Measurements from ENCODE around the gene CYP2D6.

DNA sequence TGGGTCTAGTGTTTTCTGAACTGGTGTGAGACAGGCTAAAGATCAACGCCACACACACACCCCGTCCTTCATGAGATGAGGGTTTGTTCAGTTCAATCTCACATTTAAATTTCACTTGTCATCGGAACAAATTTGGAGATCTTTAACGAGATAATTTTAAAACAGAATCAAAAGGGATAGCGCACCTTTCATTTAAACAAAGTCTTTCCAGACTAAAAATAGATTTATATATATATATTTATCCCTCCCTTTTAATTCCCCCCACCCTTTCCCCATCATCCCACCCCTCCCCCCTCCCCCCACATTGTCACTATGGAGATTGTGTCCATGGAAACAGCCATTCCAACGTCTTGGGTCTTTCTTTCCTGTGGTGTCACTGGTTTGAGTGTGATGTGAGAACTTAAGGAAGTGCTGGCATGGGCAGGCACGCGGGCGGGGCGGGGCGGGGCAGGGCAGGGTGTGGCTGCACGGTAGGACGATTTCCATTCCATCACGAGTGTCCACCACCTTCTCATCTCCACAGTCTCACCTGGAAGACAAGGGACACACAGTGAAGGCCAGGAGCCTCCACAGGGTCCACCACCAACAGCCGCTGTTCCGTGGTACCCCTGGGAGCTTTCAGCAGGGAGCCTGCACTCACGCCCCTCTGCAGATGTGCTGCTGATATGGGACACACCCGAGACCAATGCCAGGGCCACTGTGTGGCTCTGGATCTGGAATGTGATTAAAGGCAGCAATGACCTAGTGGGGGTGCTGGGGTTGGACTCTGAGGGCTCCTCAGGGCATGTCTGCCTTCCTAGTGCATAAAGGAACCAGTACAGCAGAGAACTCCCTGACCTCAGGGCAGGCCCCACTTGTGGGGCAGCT is 30.5 kb upstream of the CYP2D6 start:
- TF ChIP-seq, protein P1, sequence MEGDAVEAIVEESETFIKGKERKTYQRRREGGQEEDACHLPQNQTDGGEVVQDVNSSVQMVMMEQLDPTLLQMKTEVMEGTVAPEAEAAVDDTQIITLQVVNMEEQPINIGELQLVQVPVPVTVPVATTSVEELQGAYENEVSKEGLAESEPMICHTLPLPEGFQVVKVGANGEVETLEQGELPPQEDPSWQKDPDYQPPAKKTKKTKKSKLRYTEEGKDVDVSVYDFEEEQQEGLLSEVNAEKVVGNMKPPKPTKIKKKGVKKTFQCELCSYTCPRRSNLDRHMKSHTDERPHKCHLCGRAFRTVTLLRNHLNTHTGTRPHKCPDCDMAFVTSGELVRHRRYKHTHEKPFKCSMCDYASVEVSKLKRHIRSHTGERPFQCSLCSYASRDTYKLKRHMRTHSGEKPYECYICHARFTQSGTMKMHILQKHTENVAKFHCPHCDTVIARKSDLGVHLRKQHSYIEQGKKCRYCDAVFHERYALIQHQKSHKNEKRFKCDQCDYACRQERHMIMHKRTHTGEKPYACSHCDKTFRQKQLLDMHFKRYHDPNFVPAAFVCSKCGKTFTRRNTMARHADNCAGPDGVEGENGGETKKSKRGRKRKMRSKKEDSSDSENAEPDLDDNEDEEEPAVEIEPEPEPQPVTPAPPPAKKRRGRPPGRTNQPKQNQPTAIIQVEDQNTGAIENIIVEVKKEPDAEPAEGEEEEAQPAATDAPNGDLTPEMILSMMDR (IDR thresholded peaks at IDR 0.05; ENCODE audit: borderline replicate concordance, extremely low read depth, low read length, poor library complexity, severe bottlenecking): no peak
- no peak for TF ChIP-seq EZH2 (IDR thresholded peaks at IDR 0.05; ENCODE audit: borderline replicate concordance, low read depth, low read length, severe bottlenecking)
